Right ventricle myocardium superior (tissue), 1 donor: ENCODE results near the gene IL4I1. TPM values are rescaled to one million over a fixed set of nuclear protein-coding genes. Genes with fewer than 3 reads are reported as not detected.
A peak's percentile ranks its signal among the peaks of the same experiment; 100 is the strongest.

Experiments
- ATAC-seq: fragments of 200-7000 bp; cut with Tn5 transposase; one replicate; pipeline ENCODE4 v1.9.1; 2020; ENCODE audit warnings: mild to moderate bottlenecking; ENCODE audit not compliant: poor library complexity
- DNase-seq: peaks from one replicate; pipeline ENCODE4 v3.0.0-alpha.2; 2020
- intact Hi-C: fragments of 100-400 bp; cut with DNase I; formaldehyde crosslinking; loops from one replicate; pipeline ENCODE4 v1.11.2; 2022
- total RNA-seq: library from RNA; stranded (reverse); fragmentation: NEBNext Ultra II Directional; extraction: Animal tissue kit (Norgen Biotek cat#: 25700); gene quantifications from one replicate; pipeline ENCODE4 v1.2.1, GENCODE V29; 2021
- donor health status: DM: no; HTN: yes; CAD: no; lungs with severe emphysema.

Gene IL4I1
- total RNA-seq, 1 donor from 2014 or later = not detected

GRCh38 chr19:49907745-49908446, 11.2 kb upstream of the IL4I1 start:
- ATAC-seq (no peak), DNase-seq (no peak)
- intact Hi-C loops = no loop called here

GRCh38 chr19:49906879-49907564, 10.3 kb upstream of the IL4I1 start:
- DNase-seq (no peak), ATAC-seq (no peak)
- intact Hi-C loops = no loop called here

GRCh38 chr19:49904136-49904535, 7.4 kb upstream of the IL4I1 start:
- intact Hi-C loops = no loop called here
- ATAC-seq (no peak), DNase-seq (no peak)

- intact Hi-C loops = no loop called here
- ATAC-seq (no peak), DNase-seq (no peak)
These were observed 955 bp downstream of the IL4I1 start for GRCh38 chr19:49895566-49896297.

DNA sequence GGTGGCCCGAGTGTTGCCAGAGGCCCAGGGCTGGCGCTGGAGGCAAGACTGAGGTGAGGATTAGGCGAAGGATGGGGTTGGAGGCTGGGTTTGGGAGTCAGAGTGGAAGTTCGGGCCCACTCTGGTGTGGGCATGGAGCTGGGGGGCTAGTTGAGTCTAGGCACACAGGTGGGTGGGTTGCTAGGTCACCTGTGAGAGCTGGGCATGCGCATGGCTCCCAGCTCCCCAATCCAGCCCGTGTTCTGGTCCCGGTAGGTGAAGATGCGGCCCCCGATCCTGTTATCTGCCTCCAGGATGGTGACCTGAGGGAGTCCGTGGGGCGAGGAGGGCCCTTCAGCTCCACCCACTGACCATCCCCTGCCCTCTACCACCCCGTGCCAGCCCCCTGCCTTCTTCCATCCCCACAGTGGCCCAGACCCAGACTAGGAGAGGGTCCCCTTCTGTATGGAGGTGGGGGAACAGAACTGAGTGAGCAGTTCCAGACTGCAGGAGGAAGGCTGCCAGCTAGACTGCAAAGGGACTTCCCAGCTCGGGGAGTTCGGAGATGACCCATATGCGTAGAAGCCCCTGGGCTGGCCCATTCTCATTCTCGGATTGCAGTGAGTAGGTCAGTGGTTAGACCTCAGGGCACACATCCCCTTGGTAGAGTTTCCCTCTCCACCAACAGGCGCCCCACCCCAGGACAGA, 1.7 kb downstream of the IL4I1 start:
- DNase-seq (no peak), ATAC-seq (no peak)
- intact Hi-C loops = no loop called here

GRCh38 chr19:49894011-49894664, 2.5 kb downstream of the IL4I1 start:
- intact Hi-C loops = no loop called here

GRCh38 chr19:49892716-49893115, 4.0 kb downstream of the IL4I1 start:
- intact Hi-C loops = no loop called here
- ATAC-seq (no peak), DNase-seq (no peak)

More at GRCh38 chr19:49894011-49894664, 2.5 kb downstream of the IL4I1 start:
- no peak for ATAC-seq
- DNase-seq = no peak

DNA sequence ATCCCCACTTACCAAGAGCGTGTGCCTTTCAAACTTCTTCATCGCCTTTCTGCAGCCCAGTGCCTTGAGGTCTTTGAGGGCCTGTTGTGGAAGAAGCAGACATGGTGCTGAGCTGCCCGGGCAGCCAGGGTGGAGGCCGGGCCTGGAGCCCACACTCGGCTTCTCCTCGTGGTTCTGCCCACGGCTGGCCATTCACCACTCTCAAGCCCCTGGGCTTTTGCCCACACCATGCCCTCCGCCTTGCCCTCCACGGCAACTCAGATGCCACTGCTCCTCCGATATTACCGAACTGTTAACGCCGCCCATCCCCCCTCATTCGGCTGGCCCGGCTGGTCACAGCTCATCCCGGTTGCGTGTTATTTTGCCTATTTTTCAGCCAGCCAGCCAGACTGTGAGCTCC, 5.3 kb downstream of the IL4I1 start:
- intact Hi-C loops = no loop called here
- DNase-seq (no peak), ATAC-seq (no peak)

DNA sequence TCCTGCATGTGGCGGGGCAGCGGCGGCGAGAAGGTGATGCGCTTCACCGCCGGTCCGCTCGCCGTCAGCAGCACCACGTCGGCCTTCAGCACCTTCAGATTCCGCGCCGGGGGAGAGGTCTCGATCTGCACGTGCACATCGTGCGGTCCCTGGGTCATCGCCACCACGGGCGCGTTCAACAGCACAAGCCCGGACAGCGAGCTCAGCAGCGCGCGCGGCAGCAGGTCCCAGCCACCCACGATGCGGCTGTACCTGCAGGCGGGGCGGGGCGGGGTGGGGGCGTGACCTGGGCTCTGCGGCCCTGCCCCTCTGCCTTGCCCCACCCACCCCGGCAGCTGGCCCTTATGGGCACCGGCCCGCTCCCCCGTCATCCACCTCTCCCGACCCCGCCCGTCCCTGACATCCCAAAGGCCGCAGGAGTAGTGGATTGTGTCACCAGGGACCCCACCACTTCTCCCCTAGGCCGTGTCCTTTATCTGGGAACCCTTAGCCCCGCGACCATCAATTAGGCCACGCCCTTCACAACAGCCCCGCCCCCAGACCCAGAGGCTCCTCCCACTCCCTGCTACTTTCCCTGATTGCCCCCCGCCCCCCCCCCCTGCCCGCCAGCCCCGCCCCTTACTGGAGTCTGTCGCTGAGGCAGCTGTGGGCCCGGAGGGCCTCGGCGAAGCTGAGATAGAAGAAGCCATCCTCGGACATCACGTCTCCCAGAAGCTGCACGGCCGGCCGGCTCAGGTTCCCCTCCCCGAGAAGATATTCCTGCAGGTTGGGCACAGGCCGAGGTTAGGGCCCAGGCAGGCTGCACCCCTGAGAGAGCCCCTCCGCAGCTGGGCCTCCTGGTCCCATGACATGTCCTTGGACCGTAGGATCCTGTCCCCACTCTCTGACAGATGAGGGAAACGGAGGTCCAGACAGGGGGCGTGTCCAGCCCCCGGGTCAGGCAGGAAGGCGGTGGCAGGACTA, 6.1 kb downstream of the IL4I1 start:
- no peak for DNase-seq
- intact Hi-C loops = no loop called here
- peak; percentile 42 for ATAC-seq

- DNase-seq = peak; percentile 88
- intact Hi-C loops = no loop called here
- peak; percentile 81 for ATAC-seq
These were observed 6.9 kb downstream of the IL4I1 start for GRCh38 chr19:49889687-49890348.

GRCh38 chr19:49889038-49889686, 7.5 kb downstream of the IL4I1 start:
- ATAC-seq (no peak), DNase-seq (no peak)

DNA sequence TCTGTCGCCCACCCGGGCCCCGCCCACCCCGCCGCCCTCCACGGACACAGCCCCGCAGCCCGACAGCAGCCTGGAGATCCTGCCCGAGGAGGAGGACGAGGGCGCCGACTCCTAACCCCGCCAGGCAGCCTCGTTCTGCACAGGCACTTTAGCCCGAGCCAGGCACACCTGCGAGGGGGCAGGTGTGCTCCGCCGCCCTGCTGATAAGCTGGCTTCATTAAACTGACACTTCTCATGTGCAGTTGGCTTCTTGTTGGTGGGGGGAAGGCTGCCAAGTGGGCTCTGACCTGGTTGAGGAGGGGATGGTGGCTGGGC, 8.2 kb downstream of the IL4I1 start:
- DNase-seq (no peak), ATAC-seq (no peak)
- intact Hi-C loops = no loop called here

More at GRCh38 chr19:49889038-49889686, 7.5 kb downstream of the IL4I1 start:
- intact Hi-C loops = no loop called here

DNA sequence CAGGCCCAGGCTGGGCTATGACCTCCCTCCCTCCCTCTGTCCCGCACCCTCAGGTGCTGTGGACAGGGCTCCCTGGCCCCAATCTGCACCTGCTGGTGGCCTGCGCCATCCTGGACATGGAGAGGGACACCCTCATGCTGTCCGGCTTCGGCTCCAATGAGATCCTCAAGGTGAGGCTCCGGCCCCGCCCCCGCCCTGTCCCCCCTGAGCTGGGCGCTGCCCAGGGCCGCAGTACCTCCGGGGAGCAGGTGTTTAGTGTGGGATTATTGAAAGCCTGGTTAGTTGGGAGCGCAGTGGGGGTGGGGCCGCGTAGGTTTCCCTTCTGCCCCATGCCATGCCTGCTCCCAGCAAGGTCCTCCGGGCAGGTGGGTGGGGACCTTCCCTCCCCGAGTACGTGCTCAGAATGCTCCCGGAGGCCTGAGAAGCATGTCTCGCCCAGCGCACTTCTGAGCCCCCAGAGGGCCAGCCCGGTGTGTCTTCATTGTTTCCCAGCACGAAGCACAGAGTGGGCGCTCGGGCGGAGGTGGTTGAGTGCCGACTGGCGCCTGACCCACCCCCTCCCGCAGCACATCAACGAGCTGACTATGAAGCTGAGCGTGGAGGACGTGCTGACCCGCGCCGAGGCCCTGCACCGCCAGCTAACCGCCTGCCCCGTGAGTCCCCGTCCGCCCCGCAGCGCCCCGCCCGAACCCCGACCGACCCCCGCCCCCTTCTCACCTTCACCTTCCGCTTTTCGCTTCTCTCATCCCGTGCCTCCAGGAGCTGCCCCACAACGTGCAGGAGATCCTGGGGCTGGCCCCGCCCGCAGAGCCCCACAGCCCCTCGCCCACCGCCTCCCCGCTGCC, 8.8 kb downstream of the IL4I1 start:
- DNase-seq = no peak
- intact Hi-C loops = no loop called here
- ATAC-seq = no peak

DNA sequence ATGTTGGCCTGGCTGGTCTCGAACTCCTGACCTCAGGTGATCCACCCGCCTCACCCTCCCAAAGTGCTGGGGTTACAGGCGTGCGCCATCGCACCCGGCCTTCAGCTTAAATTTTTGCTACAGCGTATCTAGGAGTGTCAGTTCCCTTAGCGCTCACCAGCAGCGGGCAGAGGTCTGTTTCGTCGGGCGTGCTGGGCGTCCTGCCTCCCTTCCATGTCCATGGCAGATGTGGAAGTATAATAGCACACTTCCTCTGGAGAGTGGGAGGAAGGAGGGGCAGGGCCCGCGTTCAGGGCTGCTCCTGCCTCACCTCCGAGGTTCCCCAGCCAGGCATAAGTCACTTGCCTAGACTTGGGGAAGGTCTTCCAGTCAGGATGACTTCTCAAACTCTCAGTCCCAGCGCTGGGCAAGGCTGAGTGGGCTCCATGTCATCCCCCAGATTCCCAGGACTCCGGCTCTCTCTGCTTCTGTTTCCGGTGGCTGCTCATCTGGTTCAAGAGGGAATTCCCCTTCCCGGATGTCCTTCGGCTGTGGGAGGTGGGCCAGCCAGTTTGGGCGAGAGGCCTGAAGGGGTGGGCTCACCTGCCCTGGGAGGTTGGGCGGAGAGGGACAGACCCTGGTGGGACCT, 9.5 kb downstream of the IL4I1 start:
- ATAC-seq (no peak), DNase-seq (no peak)
- intact Hi-C loops = no loop called here

DNA sequence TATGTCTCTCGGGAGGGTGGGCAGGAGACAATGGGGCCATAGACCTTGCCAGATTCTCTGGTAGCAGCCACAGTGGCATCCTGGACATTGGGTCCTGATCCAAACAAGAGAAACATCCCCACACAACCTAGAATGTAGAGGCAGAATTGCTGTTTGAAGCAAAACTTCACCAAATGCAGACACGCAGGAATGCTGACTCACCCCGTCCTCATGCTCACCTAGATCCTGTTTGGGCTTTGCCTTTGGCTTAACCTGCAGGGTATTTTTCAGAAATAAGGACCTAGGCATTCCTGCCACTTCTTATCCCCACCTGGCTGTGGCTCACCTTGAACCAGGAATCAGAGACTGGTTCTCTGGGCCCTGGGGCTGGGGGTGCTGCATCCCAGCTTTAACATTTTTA, 11.9 kb downstream of the IL4I1 start:
- DNase-seq = no peak
- no peak for ATAC-seq
- intact Hi-C loops = no loop called here

- ATAC-seq = no peak
- no peak for DNase-seq
- intact Hi-C loops = no loop called here
These were observed 12.6 kb downstream of the IL4I1 start for GRCh38 chr19:49884109-49884508.
